ENCODE results near the gene ANKRD55. TPM values are rescaled to one million over a fixed set of nuclear protein-coding genes. Genes with fewer than 3 reads are reported as not detected.

ANKRD55 gene
- total and polyA plus RNA-seq, 9 donors = 0.05 to 0.25 (median 0.23) TPM; not detected in 6

DNA sequence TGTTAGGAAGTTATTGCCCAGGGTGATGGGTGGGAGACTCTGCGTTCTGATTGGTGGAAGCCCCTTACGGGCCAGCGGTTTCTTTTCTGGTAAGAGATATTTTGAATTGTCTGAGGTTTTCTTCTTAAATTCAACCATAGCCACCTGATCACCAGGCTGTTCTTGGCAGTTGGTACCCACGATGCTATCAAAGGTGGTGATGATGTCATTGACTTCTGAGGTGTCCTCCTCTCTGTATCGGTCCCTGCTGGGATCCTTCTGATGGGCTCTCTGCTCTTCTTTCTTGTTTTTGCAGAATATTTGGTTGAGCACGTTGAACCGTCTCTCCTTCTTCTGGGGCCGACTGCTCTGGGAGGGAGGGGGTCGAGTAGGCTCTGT, 121.7 kb downstream of the ANKRD55 start:
- Histone ChIP-seq H3K27me3 (no peaks in the 10 kb centered on the region), H3K36me3 (no peaks in the 10 kb centered on the region), H3K4me3 (no peak overlapping the region), H3K27ac (no peak overlapping the region), H3K9me3 (no peaks in the 10 kb centered on the region), H3K4me1 (ENCODE audit: insufficient read depth) (peaks cover 5% of the 10 kb centered on the region)
- no peak for DNase-seq
- intact Hi-C loops (cut with DNase I) = no loop called here
- TF ChIP-seq CTCF (IDR thresholded peaks at IDR 0.05) = no peak
- no peak for TF ChIP-seq POLR2A (IDR thresholded peaks at IDR 0.05)
- no peak for TF ChIP-seq EP300 (IDR thresholded peaks at IDR 0.05)
- 89 to 98% (median 96%) methylated on average over 9 of the region's 9 CpGs for WGBS, 3 donors

DNA sequence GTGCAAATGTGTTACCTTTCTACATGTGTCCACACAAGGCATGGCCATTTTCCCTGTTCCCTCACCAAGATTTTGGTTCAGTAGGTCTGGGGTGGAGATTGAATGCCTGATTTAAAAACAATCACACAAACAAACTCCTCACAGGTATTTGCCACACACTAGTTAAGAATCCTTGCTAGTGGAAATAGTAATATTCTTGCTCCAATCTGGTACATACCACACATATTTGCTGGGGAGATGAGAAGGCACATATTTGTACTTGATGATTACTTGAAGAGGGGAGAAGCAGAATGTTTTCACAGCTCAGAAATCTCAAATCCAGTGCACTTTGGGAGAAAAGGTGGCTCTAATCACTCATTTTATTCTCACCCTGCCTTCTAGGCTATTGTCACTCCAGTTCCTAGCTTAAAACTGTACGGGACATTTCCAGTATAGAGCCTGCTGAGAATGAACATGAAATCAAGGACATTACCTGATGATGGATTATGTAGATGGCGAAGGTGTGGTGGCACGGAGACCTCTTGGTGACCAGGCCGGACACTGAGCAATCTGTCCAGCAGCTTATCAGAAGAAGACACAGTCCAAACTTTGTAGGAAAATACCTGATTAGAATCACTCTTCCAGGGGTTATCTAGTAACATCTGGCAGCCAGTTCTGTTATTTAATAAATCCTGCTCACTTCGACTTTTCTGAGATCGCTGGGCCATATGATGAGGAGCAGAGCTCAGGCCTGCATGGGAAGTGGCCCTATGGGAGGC, 122.3 kb downstream of the ANKRD55 start:
- Histone ChIP-seq H3K4me1 (ENCODE audit: insufficient read depth) (peaks cover 5% of the 10 kb centered on the region), H3K4me3 (no peak overlapping the region), H3K27me3 (no peaks in the 10 kb centered on the region), H3K36me3 (no peaks in the 10 kb centered on the region), H3K27ac (no peak overlapping the region), H3K9me3 (no peaks in the 10 kb centered on the region)
- WGBS, 3 donors = 76 to 81% (median 76%) methylated on average over 6 of the region's 6 CpGs
- intact Hi-C loops (cut with DNase I) = no loop called here
- TF ChIP-seq POLR2A (IDR thresholded peaks at IDR 0.05) (no peak), CTCF (IDR thresholded peaks at IDR 0.05) (no peak), EP300 (IDR thresholded peaks at IDR 0.05) (no peak)
- DNase-seq = no peak

- intact Hi-C loops (cut with DNase I) = no loop called here
Measured at GRCh38 chr5:56108246-56108645, 124.9 kb downstream of the ANKRD55 start.

DNA sequence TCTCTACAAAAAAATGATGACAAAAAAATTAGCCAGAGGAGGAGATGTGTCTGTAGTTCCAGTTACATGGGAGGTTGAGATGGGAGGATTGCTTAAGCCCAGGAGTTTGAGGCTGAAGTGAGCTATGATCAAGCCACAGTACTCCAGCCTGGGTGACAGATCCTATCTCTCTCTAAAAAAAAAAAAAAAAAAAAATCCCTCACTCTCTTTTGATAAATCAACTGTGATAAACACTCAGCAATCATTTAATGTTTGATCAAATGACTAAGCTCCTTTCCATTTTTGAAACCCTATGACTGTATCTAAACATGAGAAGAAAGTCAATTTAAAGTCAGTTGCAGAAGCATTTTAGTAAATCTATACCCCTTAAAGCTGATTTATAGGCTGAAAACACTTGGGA, 126.3 kb downstream of the ANKRD55 start:
- no peaks in the 10 kb centered on the region for H3K27me3 ChIP-seq
- no peak overlapping the region for H3K27ac ChIP-seq
- intact Hi-C loops (cut with DNase I) = no loop called here
- H3K4me1 ChIP-seq (ENCODE audit: insufficient read depth) = peaks cover 5% of the 10 kb centered on the region
- no peak overlapping the region for H3K4me3 ChIP-seq
- no peak for DNase-seq
- H3K36me3 ChIP-seq = no peaks in the 10 kb centered on the region
- TF ChIP-seq POLR2A (IDR thresholded peaks at IDR 0.05) (no peak), EP300 (IDR thresholded peaks at IDR 0.05) (no peak), CTCF (IDR thresholded peaks at IDR 0.05) (no peak)
- H3K9me3 ChIP-seq = no peaks in the 10 kb centered on the region

More at GRCh38 chr5:56108246-56108645, 124.9 kb downstream of the ANKRD55 start:
- no peaks in the 10 kb centered on the region for H3K27me3 ChIP-seq
- peak in 2 of 5 donors; percentile 31 to 53 for DNase-seq
- peaks cover 5% of the 10 kb centered on the region for H3K4me1 ChIP-seq (ENCODE audit: insufficient read depth)
- H3K4me3 ChIP-seq = no peak overlapping the region
- H3K27ac ChIP-seq = no peak overlapping the region
- 9 to 35% (median 17%) methylated on average over 3 of the region's 3 CpGs for WGBS, 3 donors
- no peaks in the 10 kb centered on the region for H3K36me3 ChIP-seq
- no peak for TF ChIP-seq EP300 (IDR thresholded peaks at IDR 0.05)
- no peak for TF ChIP-seq POLR2A (IDR thresholded peaks at IDR 0.05)
- TF ChIP-seq CTCF (IDR thresholded peaks at IDR 0.05) = no peak
- no peaks in the 10 kb centered on the region for H3K9me3 ChIP-seq
